WI38 (cell line): ENCODE results near the gene DPP10.

Source experiments
- H3K4me3 ChIP-seq: 2 replicates; pipeline ENCODE4 v1.5.1; 2011; ENCODE audit warnings: low read depth, mild to moderate bottlenecking, control low read depth, low read length
- CTCF ChIP-seq: IDR thresholded peaks from 2 replicates; pipeline ENCODE4 v1.5.1; 2012; ENCODE audit warnings: low read depth, mild to moderate bottlenecking, control low read depth, low read length

The DPP10 gene

DNA sequence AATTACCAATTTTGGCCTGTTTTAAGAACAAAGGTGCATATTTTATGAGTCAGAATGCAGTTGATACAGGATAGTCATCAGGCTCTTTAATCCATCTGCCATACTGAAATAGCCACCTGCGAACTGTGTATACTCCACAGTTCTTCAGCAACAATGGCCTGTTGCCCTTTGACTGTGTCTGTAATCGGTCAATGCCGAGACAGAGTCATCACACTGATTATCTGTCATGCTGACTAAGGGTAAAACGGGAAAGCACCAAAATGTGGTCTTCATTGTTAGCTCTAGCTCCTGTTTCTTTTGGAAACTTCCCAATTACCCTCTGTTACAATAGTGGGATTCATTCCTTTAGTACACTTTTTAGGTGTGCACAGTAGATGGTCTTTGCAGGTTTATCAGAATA lies 871.7 kb downstream of the DPP10 start:
- TF ChIP-seq CTCF: no peak
- H3K4me3 ChIP-seq: no peak overlapping the region

GRCh38 chr2:115327061-115327460 lies 884.6 kb downstream of the DPP10 start:
- no peak for TF ChIP-seq CTCF
- no peak overlapping the region for H3K4me3 ChIP-seq

DNA sequence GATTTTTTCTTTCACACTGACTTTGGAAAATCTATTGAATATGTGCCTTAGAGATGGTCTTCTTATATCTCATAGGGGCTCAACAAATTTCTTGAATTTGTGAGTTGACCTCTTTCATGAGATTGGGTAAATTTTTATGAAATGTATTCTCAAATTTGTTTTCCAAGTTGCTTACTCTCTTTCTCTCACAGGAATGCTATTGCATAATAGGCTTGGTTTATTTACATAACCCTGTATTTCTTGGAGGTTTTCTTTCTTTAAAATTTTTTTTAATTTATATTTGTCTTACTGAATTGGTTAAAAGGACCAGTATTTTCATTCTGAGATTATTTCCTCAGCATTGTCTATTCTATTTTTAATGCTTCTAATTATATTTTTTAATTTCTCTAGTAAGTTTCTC lies 917.1 kb downstream of the DPP10 start:
- H3K4me3 ChIP-seq: no peak overlapping the region
- no peak for TF ChIP-seq CTCF

GRCh38 chr2:115364093-115364492 lies 921.7 kb downstream of the DPP10 start:
- no peak for TF ChIP-seq CTCF
- no peak overlapping the region for H3K4me3 ChIP-seq

- TF ChIP-seq CTCF: no peak
- no peak overlapping the region for H3K4me3 ChIP-seq
Measured at GRCh38 chr2:115369400-115369799, 927.0 kb downstream of the DPP10 start.

DNA sequence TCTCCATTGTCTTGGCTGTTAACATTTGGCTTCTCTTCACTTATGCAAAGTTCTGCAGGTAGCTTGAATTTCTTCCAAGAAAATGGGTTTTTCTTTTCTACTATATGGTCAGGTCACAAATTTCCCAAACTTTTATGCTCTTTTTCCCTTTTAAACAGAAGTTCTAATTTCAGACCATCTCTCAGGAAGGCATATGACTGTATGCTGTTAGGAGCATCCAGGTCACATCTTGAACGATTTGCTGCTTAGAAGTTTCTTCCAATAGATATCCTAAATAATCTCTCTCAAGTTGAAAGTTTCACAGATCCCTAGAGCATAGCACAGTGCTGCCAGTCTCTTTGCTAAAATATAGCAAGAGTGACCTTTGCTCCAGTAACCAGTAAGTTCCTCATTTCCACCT lies 932.5 kb downstream of the DPP10 start:
- H3K4me3 ChIP-seq: no peak overlapping the region
- no peak for TF ChIP-seq CTCF

DNA sequence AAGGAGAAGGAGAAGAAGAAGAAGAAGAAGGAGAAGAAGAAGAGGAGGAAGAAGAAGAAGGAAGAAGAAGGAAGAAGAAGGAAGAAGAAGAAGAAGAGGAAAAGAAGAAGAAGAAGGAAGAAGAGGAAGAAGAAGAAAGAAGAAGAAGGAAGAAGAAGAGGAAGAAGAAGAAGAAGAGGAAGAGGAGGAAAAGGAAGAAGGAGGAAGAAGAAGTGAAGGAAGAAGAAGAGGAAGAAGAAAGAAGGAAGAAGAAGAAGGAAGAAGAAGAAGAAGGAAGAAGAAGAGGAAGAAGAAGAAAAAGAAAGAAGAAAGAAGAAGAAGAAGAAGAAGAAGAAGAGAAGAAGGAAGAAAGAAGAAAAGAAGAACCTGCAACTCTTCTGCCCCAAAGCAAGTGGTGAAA lies 942.0 kb downstream of the DPP10 start:
- TF ChIP-seq CTCF: no peak
- no peak overlapping the region for H3K4me3 ChIP-seq
